ENCODE results near the gene SP140L.
"Not testable (repeated sequence)": the region's sequence is repeated elsewhere in the genome, so short reads cannot be mapped to it uniquely, and the experiment has no call there.

SP140L gene

GRCh38 chr2:230324503-230324902 is 2.5 kb upstream of the SP140L start:
- no peak for DNase-seq

GRCh38 chr2:230325316-230326243 is 1.4 kb upstream of the SP140L start:
- DNase-seq = no peak

DNA sequence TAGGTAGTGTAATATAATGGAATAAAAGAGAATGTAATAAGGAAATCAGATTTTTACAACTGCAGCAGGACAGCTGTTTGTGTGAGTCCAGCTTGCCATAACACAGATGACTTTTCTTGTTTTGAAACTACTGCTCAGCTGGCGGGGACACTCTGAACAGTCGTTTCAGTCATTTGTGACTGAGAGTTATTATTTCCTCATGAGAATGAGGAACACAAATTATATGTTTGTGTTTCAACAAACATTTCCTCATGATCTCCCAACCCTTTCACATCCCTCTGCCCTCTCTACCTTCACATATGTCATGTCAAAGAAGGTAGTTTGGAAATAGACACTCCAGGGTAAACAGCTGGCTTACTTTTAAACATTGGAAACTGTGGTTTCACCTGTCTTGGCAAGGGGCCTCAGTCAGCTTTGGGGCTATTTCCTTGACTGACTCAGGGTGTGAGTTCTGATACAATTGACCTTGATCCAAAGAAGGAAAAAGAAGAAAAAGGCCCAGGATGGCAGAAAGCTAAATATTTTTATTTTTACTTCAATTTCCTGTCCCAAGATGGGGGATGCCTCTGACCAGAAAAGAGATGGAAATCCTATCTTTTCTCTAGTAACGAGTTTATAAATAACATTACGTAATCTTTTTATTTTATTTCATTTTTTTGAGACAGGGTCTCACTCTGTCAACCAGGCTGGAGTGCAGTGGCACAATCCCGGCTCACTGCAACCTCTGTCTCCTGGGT is 593 bp downstream of the SP140L start:
- no peak for DNase-seq

DNA sequence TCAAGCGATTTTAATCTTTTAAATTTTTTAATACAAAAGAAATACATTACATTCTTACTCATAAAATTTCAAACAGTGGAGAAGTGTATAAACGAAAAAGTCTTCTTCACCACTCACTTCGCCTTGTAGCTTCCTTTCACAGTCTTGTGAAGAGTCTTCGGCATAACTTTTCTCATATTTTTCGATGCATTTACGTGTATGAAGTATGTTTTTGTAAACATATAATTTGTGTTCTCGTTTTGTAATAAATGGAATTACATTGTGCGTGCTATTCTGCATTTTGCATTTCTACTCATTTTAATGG is 1.1 kb downstream of the SP140L start:
- no peak for DNase-seq

DNA sequence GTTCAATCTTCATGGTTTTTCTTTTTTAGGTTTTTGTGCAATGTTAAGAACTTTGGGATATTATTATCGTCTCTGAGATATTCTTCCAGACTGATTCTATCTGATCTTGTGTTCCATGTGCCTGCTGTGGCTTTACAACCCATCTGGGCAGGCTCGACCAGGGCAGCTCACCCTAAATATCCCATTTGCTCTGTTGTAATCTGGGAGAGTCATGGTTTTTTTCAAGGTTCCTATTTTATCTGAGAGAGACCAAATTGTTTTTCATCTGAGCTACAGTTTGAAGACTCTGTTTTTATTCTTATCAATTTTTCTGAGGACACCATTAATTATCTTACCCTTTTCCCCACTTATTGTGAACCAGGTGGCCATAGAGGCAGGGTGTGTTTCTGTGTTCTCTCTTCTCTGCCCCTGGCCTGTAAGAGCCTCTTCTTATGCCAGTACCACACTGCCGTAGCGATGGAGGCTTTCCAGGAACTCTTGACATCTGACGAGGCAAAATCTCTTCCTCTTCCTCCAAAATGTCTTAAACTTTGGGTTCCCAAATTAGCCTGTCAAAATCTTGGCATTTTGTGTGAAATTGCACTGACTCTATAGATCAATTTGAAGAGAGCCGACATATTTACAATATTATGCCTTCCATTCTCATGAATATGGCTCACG is 3.1 kb downstream of the SP140L start:
- no peak for DNase-seq

DNA sequence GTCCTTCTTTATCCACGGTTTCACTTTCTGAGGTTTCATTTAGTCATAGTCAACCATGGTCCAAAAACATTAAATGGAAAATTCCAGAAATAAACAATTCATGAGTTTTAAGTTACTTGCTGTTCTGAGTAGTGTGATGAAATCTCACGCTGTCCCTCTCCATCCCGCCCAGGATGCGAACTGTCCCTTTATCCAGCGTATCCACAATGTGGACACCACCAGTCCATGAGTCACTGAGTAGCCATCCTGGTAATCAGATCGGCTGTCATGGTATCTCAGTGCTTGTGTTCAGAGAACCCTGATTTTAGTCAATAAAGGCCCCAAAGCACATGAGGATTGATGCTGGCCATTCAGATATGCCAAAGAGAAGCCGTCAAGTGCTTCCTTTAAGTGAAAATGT is 3.7 kb downstream of the SP140L start:
- no peak for DNase-seq

DNA sequence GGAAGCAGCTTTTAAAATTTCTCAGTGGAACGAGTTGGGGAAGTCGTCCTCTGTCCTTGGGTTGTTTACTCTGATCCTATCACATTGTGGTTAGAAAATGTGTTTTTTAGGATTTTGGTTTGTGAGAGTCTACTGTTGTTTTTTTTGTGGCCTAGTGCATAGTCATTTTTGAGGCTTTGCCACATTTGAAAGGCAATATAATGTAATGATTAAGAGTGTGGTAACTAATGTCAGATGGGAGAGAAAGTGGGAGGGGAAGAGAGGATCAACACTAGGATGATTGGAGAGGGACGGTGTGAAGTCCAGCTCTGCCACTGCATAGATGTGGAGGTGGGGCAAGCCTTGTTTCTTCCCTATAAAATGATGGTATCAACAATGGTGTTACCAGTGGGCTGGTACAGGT is 8.5 kb downstream of the SP140L start:
- no peak for DNase-seq

DNA sequence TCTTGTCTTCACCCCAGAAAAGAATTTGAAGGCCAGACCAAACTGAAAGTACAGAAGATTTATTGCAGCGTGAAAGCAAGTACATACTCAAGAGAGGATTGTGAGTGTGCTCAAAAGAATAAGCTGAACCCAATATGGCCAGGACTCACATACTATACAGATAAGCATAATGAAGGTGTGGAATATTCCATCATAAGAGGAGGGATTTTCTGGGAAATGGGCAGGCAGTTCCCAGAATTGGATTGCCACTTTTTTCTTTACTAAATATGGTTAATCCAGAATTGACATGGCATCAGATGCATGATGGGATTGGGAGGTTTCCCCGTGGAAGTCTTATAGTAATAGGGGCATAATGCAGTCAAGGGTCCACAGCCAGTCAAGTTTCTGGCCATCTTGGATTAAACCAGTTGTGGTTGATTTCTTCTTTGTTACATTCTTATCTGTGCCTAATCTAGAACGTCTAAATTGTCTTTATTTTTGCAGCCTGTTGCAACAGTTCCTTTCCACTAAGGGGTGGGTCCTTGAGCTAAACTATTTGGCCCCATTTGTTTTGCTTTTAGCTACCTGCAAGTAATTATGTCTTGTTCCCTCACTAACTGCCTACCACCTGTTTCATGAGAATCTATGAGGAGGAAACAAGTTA is 9.0 kb downstream of the SP140L start:
- DNase-seq = no peak

- DNase-seq = not testable (repeated sequence)
These were observed 15.0 kb downstream of the SP140L start for GRCh38 chr2:230341936-230342528.

GRCh38 chr2:230343041-230343624 is 16.1 kb downstream of the SP140L start:
- not testable (repeated sequence) for DNase-seq

DNA sequence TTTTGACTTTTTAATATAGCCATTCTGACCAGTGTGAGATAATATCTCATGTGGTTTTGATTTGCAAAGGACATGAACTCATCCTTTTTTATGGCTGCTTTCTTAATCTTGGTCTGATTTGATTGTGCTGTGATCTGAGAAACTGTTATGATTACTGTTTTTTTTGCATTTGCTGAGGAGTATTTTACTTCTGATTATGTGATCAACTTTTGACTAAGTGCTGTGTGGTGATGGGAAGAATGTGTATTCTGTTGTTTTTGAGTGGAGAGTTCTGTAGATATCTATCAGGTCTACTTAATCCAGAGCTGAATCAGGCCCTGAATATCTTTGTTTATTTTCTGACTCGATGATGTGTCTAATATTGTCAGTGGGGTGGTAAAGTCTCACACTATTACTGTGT is 16.8 kb downstream of the SP140L start:
- DNase-seq = no peak

GRCh38 chr2:230346465-230346864 is 19.5 kb downstream of the SP140L start:
- no peak for DNase-seq

DNA sequence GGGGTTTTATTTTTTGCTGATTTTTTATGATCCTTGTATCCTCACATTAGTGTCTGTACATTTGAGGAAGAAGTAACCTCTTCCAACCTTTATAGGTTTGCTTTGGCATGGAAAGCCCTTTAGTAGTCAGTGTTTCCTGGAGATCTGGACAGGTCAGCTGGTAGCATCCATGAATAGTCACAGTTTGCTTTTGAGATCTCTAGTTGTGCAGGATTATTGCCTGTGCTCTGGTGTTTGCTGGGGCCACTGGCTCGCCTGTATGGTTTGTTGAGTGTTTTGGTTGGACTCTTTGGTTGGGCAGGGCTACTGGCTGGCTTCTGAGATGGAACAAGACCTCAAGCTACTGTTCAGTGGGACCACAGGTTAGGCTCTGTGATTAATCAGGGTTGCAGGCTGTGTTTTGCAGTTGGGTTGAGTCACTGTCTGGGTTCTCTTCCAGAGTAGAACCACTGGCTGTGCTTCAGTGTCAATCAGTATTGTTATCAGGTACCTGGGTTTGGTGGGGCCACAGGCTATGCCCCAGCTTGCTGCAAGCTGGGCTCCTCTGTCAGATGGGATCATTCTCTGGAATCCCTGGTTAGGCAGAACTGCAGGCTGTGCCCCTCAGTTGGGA is 20.0 kb downstream of the SP140L start:
- DNase-seq = no peak

GRCh38 chr2:230347659-230348305 is 20.8 kb downstream of the SP140L start:
- DNase-seq = no peak

- no peak for DNase-seq
These were observed 21.8 kb downstream of the SP140L start for GRCh38 chr2:230348787-230349186.

GRCh38 chr2:230356084-230356483 is 29.1 kb downstream of the SP140L start:
- DNase-seq = no peak

GRCh38 chr2:230358305-230358704 is 31.3 kb downstream of the SP140L start:
- no peak for DNase-seq

DNA sequence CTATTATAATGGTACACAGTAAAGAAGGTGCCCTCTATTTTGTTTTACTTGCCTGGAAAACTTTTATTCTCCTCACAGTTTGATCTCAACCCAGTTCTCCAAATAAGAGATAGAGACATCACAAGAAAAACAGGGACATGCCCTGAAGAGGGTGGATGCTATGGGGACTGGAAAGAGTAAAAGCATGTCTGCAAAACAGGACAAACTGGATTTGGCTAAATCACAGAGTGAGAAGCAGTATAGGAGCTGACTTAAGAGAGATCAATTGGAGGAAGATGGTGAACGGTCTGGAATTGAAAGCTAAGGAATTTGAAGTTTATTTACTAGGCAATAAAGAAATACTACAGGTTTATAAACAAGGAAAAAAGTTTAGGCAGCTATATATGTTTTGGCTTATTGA is 33.0 kb downstream of the SP140L start:
- no peak for DNase-seq

- DNase-seq = no peak
These were observed 35.2 kb downstream of the SP140L start for GRCh38 chr2:230362030-230362691.

GRCh38 chr2:230382108-230382507 is 55.1 kb downstream of the SP140L start:
- no peak for DNase-seq

DNA sequence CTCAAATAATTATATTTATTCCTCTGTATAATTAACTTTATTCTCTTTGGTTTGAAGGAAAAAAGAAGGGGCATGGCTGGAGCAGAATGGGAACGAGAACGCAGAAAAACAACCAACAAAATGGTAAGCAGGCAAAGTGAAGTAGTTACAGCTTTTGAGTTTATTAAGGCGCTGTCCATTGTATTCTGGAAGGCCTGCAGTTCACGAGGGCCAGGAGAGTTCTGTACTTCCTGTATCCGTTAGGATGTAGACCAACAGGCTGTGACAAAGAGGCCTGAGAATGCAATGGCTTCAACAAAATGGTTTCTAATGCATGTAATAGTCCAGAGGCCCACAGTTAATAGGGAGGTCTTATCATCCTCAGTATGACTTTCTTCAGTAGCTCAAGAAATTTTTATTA is 56.5 kb downstream of the SP140L start:
- DNase-seq = no peak

Measured in eye (tissue), 1 donor.